Activated CD8-positive, alpha-beta memory T cell treated with anti-CD3 and anti-CD28 coated beads for 36 hours (primary cell): ENCODE measurements around the gene INPP5E. TPM values are rescaled to one million over a fixed set of nuclear protein-coding genes. Genes with fewer than 3 reads are reported as not detected.

Experiments
- CTCF ChIA-PET: fragments of 350-600 bp; sonication (Branson Sonifier 250); formaldehyde crosslinking; loops from one replicate; lab custom pipeline; 2021; ENCODE audit warnings: antibody characterized with exemption; lab: Charles Lee
- POLR2A ChIA-PET: fragments of 350-600 bp; sonication (Branson Sonifier 250); formaldehyde crosslinking; loops from one replicate; lab custom pipeline; 2021; ENCODE audit warnings: antibody characterized with exemption; lab: Charles Lee
- total RNA-seq, 2 experiments: library from RNA; stranded (reverse); gene quantifications; one replicate each; pipeline ENCODE4 v1.2.3, GENCODE V29; 2021

INPP5E gene
- total RNA-seq, 2 experiments from 2014 or later: 15.9 to 16.5 TPM

- ChIA-PET CTCF (no interaction called here), POLR2A (interaction anchor here (1.3 kb wide), 1 partner anchor 11 kb away, joined by 3 read pairs; no protein-coding TSS in a partner anchor)
These were observed 57.6 kb downstream of the INPP5E start for GRCh38 chr9:136381966-136382513.

GRCh38 chr9:136381311-136381710 lies 58.3 kb downstream of the INPP5E start:
- POLR2A ChIA-PET: interaction anchor here (1.3 kb wide), 1 partner anchor 11 kb away, joined by 3 read pairs; no protein-coding TSS in a partner anchor
- CTCF ChIA-PET: no interaction called here

- CTCF ChIA-PET: no interaction called here
- POLR2A ChIA-PET: no interaction called here
These were observed 59.3 kb downstream of the INPP5E start for GRCh38 chr9:136380381-136380780.

- POLR2A ChIA-PET: no interaction called here
- CTCF ChIA-PET: no interaction called here
These were observed 59.8 kb downstream of the INPP5E start for GRCh38 chr9:136379891-136380290.

- CTCF ChIA-PET: no interaction called here
- POLR2A ChIA-PET: no interaction called here
These were observed 60.2 kb downstream of the INPP5E start for GRCh38 chr9:136379401-136379800.

- ChIA-PET POLR2A (no interaction called here), CTCF (no interaction called here)
These were observed 60.7 kb downstream of the INPP5E start for GRCh38 chr9:136379003-136379287.

Other genes with a start within 250 kb of the INPP5E start
- not detected for gene LHX3, start 234.7 kb downstream of the INPP5E start, total RNA-seq
- 10 to 100 TPM; 17.8 to 18.2 TPM for gene QSOX2, start 194.0 kb downstream of the INPP5E start, total RNA-seq
- gene CCDC187, start 135.8 kb downstream of the INPP5E start, total RNA-seq: not detected
- gene GPSM1, start 112.3 kb downstream of the INPP5E start, total RNA-seq: 1 to 10 TPM; 7.5 to 8.6 TPM
- 10 to 100 TPM; 29.6 to 31.8 TPM for gene DNLZ, start 76.1 kb downstream of the INPP5E start, total RNA-seq
- gene CARD9, start 66.2 kb downstream of the INPP5E start, total RNA-seq: 1 to 10 TPM; 1.8 to 2.7 TPM
- 10 to 100 TPM; 23.4 to 24.5 TPM for gene SNAPC4, start 39.7 kb downstream of the INPP5E start, total RNA-seq
- gene ENTR1, start 29.2 kb downstream of the INPP5E start, total RNA-seq: 10 to 100 TPM; 55.7 to 55.8 TPM
- 100 to 1,000 TPM; 117 to 120 TPM for gene PMPCA, start 29.2 kb downstream of the INPP5E start, total RNA-seq
- 10 to 100 TPM; 78.7 to 80.9 TPM for gene SEC16A, start 43.2 kb upstream of the INPP5E start, total RNA-seq
- 10 to 100 TPM; 69.5 to 71.4 TPM for gene NOTCH1, start 106.2 kb upstream of the INPP5E start, total RNA-seq
- under 1 TPM; 0.69 to 0.70 TPM for gene EGFL7, start 223.1 kb upstream of the INPP5E start, total RNA-seq
- gene AGPAT2, start 247.6 kb upstream of the INPP5E start, total RNA-seq: 10 to 100 TPM; 16.2 to 18.5 TPM